Cardiac fibroblast (primary cell): ENCODE results near the gene SYTL2.

ENCODE experiments used
- DNase-seq, 2 donors: peaks; one replicate each; pipeline versions ENCODE4 v3.0.0 to v3.0.0-alpha.2; 2010; ENCODE audit warnings: low read depth in 2 of 2
- H3K4me3 ChIP-seq, 2 donors: replicated peaks in 1 of 2; 1 replicate in 1 of 2; 2 replicates in 1 of 2; pipeline ENCODE4 v1.5.1; 2011; ENCODE audit warnings: low read depth in 2 of 2, low read length in 2 of 2, mild to moderate bottlenecking in 2 of 2, moderate library complexity in 1 of 2
- CTCF ChIP-seq: IDR thresholded peaks from one replicate; pipeline ENCODE4 v1.5.1; 2011; ENCODE audit warnings: low read depth, mild to moderate bottlenecking, low read length, inconsistent platforms

The SYTL2 gene

DNA sequence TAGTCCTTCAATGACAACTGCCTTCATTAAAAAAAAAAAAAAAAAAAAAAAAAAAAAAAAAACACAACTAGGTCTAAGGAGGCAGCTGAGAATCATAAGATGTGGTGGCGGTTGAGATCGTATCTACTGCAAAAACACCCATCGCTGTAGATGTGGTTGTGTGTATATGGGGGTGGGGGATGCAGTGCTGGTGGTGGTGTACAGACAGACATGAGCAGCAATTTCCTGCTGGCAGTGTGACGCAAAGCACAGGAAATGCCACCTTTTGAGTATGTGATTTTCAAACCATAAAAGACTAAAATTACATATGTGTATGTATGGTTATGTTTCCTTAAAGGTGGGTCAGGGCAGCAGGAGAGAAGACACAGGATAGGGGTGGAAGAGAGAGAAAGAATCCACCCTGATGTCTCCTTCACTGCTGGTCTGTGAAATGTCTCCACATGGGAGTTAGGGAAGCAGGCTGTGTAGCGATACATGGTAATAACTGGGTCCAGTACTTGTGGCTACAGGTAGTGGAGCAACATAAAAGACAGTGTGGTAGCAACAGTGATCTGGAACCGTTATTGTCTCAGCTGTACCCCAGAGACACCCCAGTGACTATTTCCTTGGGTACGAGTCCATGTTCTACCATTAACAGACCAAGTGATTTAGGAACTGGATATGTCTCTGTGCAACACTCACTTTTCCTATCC is 57.9 kb downstream of the SYTL2 start:
- H3K4me3 ChIP-seq, result no peak overlapping the region
- TF ChIP-seq CTCF, result no peak
- no peak for DNase-seq

DNA sequence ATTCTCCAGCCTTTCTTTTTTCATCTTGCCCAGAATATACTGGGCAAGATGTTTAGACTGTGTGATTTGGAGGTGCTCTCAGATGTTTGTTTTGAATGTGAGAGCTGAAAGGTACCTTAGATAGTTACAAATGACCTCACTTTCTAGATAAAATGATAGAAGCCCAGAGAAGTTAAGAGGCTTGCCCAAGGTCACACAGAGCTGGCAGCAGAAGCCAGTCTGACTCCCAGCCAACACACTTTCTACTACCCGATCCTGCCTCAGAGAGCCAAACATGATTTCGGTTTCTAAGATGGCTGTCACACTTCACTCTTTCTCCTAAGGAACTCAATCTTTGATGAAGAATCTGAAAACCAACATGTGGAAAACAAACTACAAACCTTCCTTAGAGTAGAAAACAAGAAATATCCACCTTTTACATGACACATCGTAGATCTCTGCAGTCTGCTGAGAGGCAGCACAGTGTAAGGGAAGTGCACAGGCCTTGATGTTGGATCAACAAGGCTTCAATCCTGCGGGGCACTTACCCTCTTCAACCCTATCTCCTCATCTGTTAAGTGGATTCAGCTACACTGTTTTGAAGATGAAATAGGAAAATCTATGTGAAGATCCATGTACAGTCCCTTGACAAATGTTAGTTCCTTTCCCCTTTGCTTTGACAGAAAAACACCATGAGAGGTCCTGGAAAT is 58.6 kb downstream of the SYTL2 start:
- DNase-seq, result no peak
- no peak for TF ChIP-seq CTCF
- no peak overlapping the region for H3K4me3 ChIP-seq

DNA sequence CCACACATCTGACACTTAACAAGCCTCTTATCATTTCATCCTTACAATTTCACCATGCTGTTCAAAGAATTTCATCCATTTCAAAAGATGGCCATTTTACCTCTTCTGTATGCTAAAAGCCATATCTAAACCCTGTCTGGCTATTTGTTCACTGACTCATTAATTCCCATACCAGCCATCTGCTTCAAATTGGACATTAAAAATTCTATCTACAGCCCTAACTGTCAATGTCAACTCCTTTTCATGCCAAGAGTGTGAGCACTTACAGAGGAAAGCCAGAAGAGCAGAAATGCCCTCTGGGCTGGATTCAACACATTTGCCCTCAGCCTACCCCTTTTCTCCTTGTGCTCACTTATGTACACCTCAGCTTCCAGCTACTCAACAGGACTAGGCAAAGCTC is 59.2 kb downstream of the SYTL2 start:
- H3K4me3 ChIP-seq, result no peak overlapping the region
- TF ChIP-seq CTCF, result no peak
- DNase-seq, result no peak

DNA sequence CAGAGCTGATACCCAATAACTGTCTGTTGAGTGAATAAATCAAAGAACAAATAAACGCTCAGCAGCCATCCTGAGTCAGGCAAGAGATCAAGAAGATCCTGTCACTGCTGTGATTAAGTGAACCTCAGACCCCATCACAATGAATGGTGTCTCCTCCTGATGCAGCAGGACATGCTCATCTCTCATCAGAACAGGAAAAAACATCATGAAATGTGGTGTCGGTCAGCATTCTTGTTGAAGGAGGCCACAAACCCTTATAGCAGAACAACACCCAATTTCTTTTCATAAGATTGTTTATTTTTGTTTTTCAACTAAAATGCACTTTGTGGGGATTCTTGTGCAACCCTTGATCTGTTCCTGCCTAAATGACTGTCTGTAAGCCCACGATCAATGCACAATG is 60.3 kb downstream of the SYTL2 start:
- H3K4me3 ChIP-seq, result no peak overlapping the region
- no peak for DNase-seq
- no peak for TF ChIP-seq CTCF

GRCh38 chr11:85749884-85750283 is 61.1 kb downstream of the SYTL2 start:
- TF ChIP-seq CTCF, result no peak
- no peak for DNase-seq
- no peak overlapping the region for H3K4me3 ChIP-seq

- H3K4me3 ChIP-seq, result no peak overlapping the region
Measured at GRCh38 chr11:85749287-85749834, 61.6 kb downstream of the SYTL2 start.

More at GRCh38 chr11:85749287-85749834, 61.6 kb downstream of the SYTL2 start:
- no peak for TF ChIP-seq CTCF
- DNase-seq, result no peak
